Measurements from ENCODE around the gene DNAJC4.
A peak's percentile ranks its signal among the peaks of the same experiment; 100 is the strongest.

DNAJC4 gene

GRCh38 chr11:64208086-64208795 lies 22.1 kb upstream of the DNAJC4 start:
- FAIRE-seq (no peak), DNase-seq (ENCODE audit: low spot score) (no peak)

- DNase-seq (ENCODE audit: low spot score) (no peak), FAIRE-seq (no peak)
These were observed 21.4 kb upstream of the DNAJC4 start for GRCh38 chr11:64208796-64209562.

- no peak for DNase-seq (ENCODE audit: low spot score)
- FAIRE-seq = no peak
These were observed 20.8 kb upstream of the DNAJC4 start for GRCh38 chr11:64209563-64209843.

- DNase-seq (ENCODE audit: low spot score) (no peak), FAIRE-seq (no peak)
These were observed 19.9 kb upstream of the DNAJC4 start for GRCh38 chr11:64210301-64211020.

- DNase-seq (ENCODE audit: low spot score) (no peak), FAIRE-seq (no peak)
These were observed 19.0 kb upstream of the DNAJC4 start for GRCh38 chr11:64211181-64211872.

- DNase-seq (ENCODE audit: low spot score) (no peak), FAIRE-seq (no peak)
These were observed 13.5 kb upstream of the DNAJC4 start for GRCh38 chr11:64216879-64217278.

- DNase-seq (ENCODE audit: low spot score) = no peak
These were observed 11.6 kb upstream of the DNAJC4 start for GRCh38 chr11:64218628-64219353.

GRCh38 chr11:64219354-64219684 lies 11.0 kb upstream of the DNAJC4 start:
- DNase-seq (ENCODE audit: low spot score) (no peak), FAIRE-seq (no peak)

More at GRCh38 chr11:64218628-64219353, 11.6 kb upstream of the DNAJC4 start:
- no peak for FAIRE-seq

GRCh38 chr11:64219755-64220154 lies 10.6 kb upstream of the DNAJC4 start:
- DNase-seq (ENCODE audit: low spot score) = no peak
- no peak for FAIRE-seq

GRCh38 chr11:64220271-64220670 lies 10.1 kb upstream of the DNAJC4 start:
- DNase-seq (ENCODE audit: low spot score) = no peak
- no peak for FAIRE-seq

GRCh38 chr11:64220798-64221197 lies 9.6 kb upstream of the DNAJC4 start:
- FAIRE-seq (no peak), DNase-seq (ENCODE audit: low spot score) (no peak)

- DNase-seq (ENCODE audit: low spot score) = no peak
- no peak for FAIRE-seq
These were observed 7.7 kb upstream of the DNAJC4 start for GRCh38 chr11:64222651-64223000.

- no peak for DNase-seq (ENCODE audit: low spot score)
- FAIRE-seq = no peak
These were observed 7.2 kb upstream of the DNAJC4 start for GRCh38 chr11:64223001-64223651.

- no peak for DNase-seq (ENCODE audit: low spot score)
- no peak for FAIRE-seq
These were observed 6.0 kb upstream of the DNAJC4 start for GRCh38 chr11:64224151-64224890.

GRCh38 chr11:64224891-64225607 lies 5.3 kb upstream of the DNAJC4 start:
- FAIRE-seq = no peak
- no peak for DNase-seq (ENCODE audit: low spot score)

GRCh38 chr11:64225608-64226506 lies 4.5 kb upstream of the DNAJC4 start, which contains the start of the genes NUDT22 and TRPT1:
Gene NUDT22 (plus strand): TSS chr11:64226274. CDS start chr11:64226653, 379 bp downstream.
Gene TRPT1 (minus strand): TSS chr11:64226186. CDS start chr11:64225860, 326 bp downstream.
- FAIRE-seq (no peak), DNase-seq (ENCODE audit: low spot score) (peak; percentile 96)

- FAIRE-seq (no peak), DNase-seq (ENCODE audit: low spot score) (peak; percentile 45)
These were observed 3.8 kb upstream of the DNAJC4 start for GRCh38 chr11:64226507-64227051.

- no peak for FAIRE-seq
- DNase-seq (ENCODE audit: low spot score) = no peak
These were observed 2.9 kb upstream of the DNAJC4 start for GRCh38 chr11:64227405-64227956.
